HUDEP-2 (cell line): ENCODE results near the gene KLHL18.

Experiments used
- DNase-seq, 76 experiments: peaks; one replicate each; lab custom pipeline; 2025; ENCODE audit not compliant: unreplicated experiment in 76 of 76; lab: John Stamatoyannopoulos, UW

KLHL18 gene

DNA sequence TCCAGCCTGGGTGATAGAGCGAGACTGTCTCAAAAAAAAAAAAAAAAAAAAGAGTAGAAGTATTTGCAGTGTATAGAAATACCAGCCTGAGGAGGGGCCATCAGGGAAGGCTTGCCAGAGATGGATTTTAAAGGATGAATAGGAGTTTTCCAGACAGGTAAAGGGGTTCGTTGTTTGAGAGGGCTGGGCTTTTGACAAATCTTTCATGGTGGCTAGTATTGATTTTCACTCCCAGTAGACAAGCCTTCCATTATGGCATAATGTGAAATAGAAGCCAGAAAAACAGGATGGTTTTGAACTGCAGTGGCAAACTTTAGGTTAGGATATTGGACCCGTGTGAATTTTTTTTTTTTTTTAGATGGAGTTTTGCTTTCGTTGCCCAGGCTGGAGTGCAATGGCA, 101.7 kb downstream of the KLHL18 start:
- no peak for DNase-seq

DNA sequence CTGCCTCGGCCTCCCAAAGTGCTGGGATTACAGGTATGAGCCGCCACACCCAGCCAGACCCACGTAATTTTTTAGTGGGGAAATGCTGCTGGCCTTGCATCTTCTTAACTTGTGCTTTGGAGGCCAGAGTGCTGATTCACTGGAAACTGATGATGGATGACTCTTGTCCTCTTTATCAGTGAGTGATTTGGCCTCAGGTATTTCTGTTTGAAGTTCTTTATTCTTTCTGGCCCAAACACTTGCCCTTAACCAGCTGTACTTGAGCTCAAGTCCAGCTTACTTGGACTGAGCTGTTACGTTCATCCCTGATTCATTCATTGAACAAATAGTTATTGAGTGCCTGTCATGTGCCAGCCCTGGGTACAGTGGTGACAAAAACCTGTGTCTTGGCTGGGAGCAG, 102.3 kb downstream of the KLHL18 start:
- no peak for DNase-seq

DNA sequence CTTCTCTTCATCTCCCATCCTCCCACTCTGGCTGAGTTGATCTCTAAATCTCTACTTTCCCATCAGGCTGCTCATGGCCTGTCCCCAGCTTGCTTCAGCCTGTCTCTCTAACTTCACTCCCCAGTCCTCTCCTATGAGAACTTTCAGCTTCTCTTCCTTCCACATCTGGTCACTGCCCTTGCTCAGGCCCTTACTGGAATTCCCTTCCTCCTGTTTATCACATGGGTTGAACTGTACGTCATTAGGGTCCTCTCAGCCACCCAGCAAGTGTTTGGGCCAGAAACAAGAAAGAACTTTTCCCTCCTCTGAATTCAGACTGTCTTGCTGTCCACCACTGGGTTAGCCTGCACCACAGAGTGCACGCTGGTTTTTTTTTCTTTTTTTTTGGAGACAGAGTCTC, 103.1 kb downstream of the KLHL18 start:
- DNase-seq: no peak

DNA sequence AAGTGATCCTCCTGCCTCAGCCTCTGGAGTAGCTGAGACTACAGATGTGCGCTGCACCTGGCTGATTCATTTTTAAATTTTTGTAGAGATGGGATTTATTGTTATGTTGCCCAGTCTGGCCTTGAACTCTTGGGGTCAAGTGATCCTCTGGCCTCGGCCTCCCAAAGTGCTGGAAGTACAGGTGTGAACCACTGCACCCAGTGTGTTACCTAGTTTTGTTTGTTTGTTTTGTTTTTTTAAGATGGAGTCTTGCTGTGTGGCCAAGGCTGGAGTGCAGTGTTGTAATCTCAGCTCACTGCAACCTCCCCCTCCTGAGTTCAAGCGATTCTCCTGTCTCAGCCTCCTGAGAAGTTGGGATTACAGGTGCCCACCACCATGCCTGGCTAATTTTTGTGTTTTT, 110.2 kb downstream of the KLHL18 start:
- DNase-seq: no peak

DNA sequence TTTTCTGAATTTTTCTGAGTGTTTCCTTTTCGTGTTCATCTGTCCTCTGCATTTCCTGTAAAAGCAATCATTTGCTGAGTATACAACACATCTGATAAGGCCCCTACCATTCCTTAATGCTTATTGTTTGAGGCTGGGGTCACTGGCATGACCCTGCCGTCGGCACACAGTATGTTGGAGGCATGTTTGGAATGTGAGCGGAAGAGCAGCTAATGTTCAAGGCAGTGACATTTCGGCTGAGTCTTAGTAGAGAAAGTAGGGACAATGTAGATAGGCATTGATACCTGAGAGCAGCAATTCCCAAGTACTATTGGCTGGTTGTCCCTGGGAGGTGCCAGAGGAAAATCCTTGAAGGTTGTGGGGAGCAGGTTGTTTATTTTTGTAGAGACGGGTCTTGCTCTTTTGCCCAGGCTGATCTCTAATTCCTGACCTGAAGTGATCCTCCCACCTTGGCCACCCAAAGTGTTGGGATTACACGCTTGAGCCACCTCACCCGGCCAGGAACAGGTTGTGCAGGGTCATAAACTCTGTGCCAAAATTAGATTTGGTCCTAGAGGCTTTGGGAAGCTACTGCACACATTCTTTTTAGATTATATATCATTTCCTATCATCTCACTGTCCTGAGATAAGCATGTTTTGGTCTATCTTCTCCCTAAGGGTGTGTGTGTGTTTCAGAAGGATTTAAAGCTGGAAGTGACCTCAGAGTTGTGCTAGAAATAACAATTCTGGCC, 111.6 kb downstream of the KLHL18 start:
- no peak for DNase-seq

DNA sequence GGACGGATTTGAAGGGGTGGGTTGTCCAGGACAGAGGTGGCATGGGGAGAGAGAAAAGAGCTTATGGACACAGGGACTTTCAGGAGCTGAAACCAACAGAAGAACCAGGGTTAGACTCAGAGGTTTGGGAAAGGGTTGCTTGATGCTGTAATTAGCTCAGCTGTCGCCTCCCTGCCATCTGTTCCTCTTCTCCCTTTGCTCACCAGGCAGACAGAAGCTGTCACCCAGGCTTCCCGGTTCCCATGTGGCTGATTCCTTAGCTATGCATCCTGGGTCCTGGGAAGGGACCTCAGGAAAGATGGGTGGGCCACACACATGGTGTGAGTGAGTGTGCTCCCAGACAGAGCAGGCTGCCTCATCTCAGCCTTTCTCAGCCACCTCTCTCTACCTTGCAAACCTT, 112.1 kb downstream of the KLHL18 start:
- no peak for DNase-seq
